A549 (cell line): ENCODE data around the gene AGRN. TPM values are rescaled to one million over a fixed set of nuclear protein-coding genes. Genes with fewer than 3 reads are reported as not detected.

Experiments
- ATAC-seq, 2 experiments: fragments of 200-7000 bp in 1 of 2; fragments of >200 bp in 1 of 2; cut with Nextera tagmentation in 1 of 2; cut with Tn5 transposase in 1 of 2; 3 replicates each; pipeline versions ENCODE4 v1.8.0 to v1.9.1; 2018 to 2020; ENCODE audit warnings: mild to moderate bottlenecking in 1 of 2, moderate library complexity in 1 of 2
- CTCF ChIA-PET: fragments of 300-600 bp; sonication (Branson Sonifier 250); formaldehyde crosslinking; extraction: SDS; loops from one replicate; lab custom pipeline; 2021; ENCODE audit warnings: antibody characterized with exemption, inconsistent platforms; lab: Yijun Ruan, JAX
- POLR2A ChIA-PET: fragments of 350-600 bp; formaldehyde crosslinking; extraction: SDS; loops from one replicate; lab custom pipeline; 2021; ENCODE audit warnings: antibody characterized with exemption, inconsistent platforms; lab: Yijun Ruan, JAX
- DNase-seq, 2 experiments: peaks; one replicate each; pipeline versions ENCODE4 v3.0.0 to v3.0.0-alpha.2; 2011 to 2016; ENCODE audit warnings: low read depth in 1 of 2, low spot score in 1 of 2
- FAIRE-seq: peaks from 2 replicates; lab custom pipeline; 2011; peaks lifted over from hg19 to GRCh38; lab: Jason Lieb, UNC
- H3K27ac ChIP-seq, 2 experiments: fragments of >200 bp; sonication (Bioruptor Twin); formaldehyde crosslinking; 3 replicates each; pipeline ENCODE4 v1.5.1; 2016 to 2017
- H3K4me1 ChIP-seq: fragments of >200 bp; sonication (Bioruptor Twin); formaldehyde crosslinking; 3 replicates; pipeline ENCODE4 v1.6.1; 2016
- H3K4me2 ChIP-seq: fragments of >200 bp; sonication (Bioruptor Twin); formaldehyde crosslinking; 3 replicates; pipeline ENCODE4 v1.6.1; 2016
- H3K4me3 ChIP-seq: fragments of >200 bp; sonication (Bioruptor Twin); formaldehyde crosslinking; 3 replicates; pipeline ENCODE4 v1.5.1; 2016
- H3K9me3 ChIP-seq: fragments of >200 bp; sonication (Bioruptor Twin); formaldehyde crosslinking; 3 replicates; pipeline ENCODE4 v1.6.1; 2016
- CBX8 ChIP-seq: fragments of 200-600 bp; sonication (generic); IDR thresholded peaks from 2 replicates; pipeline ENCODE4 v1.6.1; 2016
- EHMT2 ChIP-seq: fragments of 200-600 bp; sonication (generic); IDR thresholded peaks from 2 replicates; pipeline ENCODE4 v1.6.1; 2016; ENCODE audit warnings: antibody characterized with exemption, low read depth, mild to moderate bottlenecking, moderate library complexity
- FOXS1 ChIP-seq: fragments of 250-450 bp; sonication (Bioruptor Pico); IDR thresholded peaks from 2 replicates; pipeline ENCODE4 v1.5.0; 2020; ENCODE audit warnings: mild to moderate bottlenecking, moderate library complexity
- HOXA7 ChIP-seq: fragments of 250-450 bp; sonication (Bioruptor Pico); IDR thresholded peaks from 2 replicates; pipeline ENCODE4 v1.5.0; 2020; ENCODE audit warnings: mild to moderate bottlenecking, moderate library complexity
- JUNB ChIP-seq: fragments of >200 bp; sonication (Bioruptor Twin); formaldehyde crosslinking; IDR thresholded peaks from 2 replicates; pipeline ENCODE4 v1.6.1; 2016
- MAZ ChIP-seq: fragments of 150-350 bp; IDR thresholded peaks from 2 replicates; pipeline ENCODE4 v1.6.1; 2014; ENCODE audit warnings: antibody characterized with exemption, low read depth, low read length, borderline replicate concordance
- POLR2A ChIP-seq: IDR thresholded peaks from 2 replicates; pipeline ENCODE4 v1.6.1; 2012; ENCODE audit warnings: mild to moderate bottlenecking, low read length
- RCOR1 ChIP-seq: fragments of 150-350 bp; IDR thresholded peaks from 2 replicates; pipeline ENCODE4 v1.6.1; 2014; ENCODE audit warnings: antibody characterized with exemption, low read length, low read depth
- RNF2 ChIP-seq: fragments of 200-600 bp; sonication (generic); IDR thresholded peaks from 2 replicates; pipeline ENCODE4 v1.6.1; 2016; ENCODE audit warnings: low read depth, mild to moderate bottlenecking, antibody characterized with exemption, moderate library complexity, borderline replicate concordance
- ZSCAN20 ChIP-seq: fragments of 250-450 bp; sonication (Bioruptor Pico); IDR thresholded peaks from 2 replicates; pipeline ENCODE4 v1.8.0; 2022; ENCODE audit warnings: mild to moderate bottlenecking, moderate library complexity
- WGBS: methylation state at CpG from one replicate; pipeline ENCODE4 v1.1.6; 2017; ENCODE audit errors: missing lambda C conversion rate; 5-methylcytosine and 5-hydroxymethylcytosine counted together
- polyA plus RNA-seq, 4 experiments: library from polyadenylated mRNA; depleted of rRNA in 3 of 4; stranded (reverse); fragments of >200 nt; fragmentation: RNase III in 1 of 4; extraction: RNeasy Plus Mini Kit Qiagen cat#74134 plus additional on column Dnase treatment in 1 of 4; gene quantifications; 2 replicates in 3 of 4; 3 replicates in 1 of 4; pipeline ENCODE4 v1.2.3, GENCODE V29; 2011 to 2017
- TF ChIP-seq, protein P1 (sequence below): fragments of 250-450 bp; sonication (Bioruptor Pico); IDR thresholded peaks from 2 replicates; pipeline ENCODE4 v1.5.0; 2021; ENCODE audit warnings: mild to moderate bottlenecking, moderate library complexity, borderline replicate concordance
- TF ChIP-seq, protein P2 (sequence below): fragments of 200-600 bp; sonication (generic); IDR thresholded peaks from 2 replicates; pipeline ENCODE4 v1.6.1; 2016; ENCODE audit warnings: antibody characterized with exemption, mild to moderate bottlenecking, moderate library complexity
- TF ChIP-seq, protein P3 (sequence below): fragments of >200 bp; sonication (Bioruptor Twin); formaldehyde crosslinking; IDR thresholded peaks from 2 replicates; pipeline ENCODE4 v1.6.1; 2016
- TF ChIP-seq, protein P4 (sequence below): fragments of >200 bp; sonication (Bioruptor Twin); formaldehyde crosslinking; IDR thresholded peaks from 3 replicates; pipeline ENCODE4 v1.6.1; 2016

The AGRN gene
- polyA plus RNA-seq, 2 of the 4 experiments (the other 2 are of a cell fraction), result 23.9 to 90.9 TPM

DNA sequence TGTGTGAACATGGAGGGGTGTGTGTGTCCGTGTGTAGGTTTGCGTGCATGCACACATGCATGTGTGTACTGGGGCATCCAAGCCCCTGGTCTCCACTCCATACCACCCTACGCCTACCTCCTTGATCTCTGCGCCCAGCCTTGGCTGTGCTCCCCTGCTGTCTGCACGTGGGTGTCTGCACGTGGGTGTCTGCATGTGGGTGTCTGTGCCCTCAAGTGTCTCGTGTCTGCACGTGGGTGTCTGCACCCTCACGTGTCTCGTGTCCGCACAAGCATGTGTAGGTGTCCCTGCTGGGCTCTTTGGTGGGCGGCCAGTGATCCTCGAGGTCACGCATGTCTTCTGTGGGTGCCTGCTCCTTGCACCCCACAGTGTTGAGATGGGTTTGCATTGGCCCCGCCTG is 33.1 kb downstream of the AGRN start:
- ChIA-PET CTCF (interaction anchor here (2.3 kb wide), 1 partner anchor 37 kb away, joined by 10 read pairs; no protein-coding TSS in a partner anchor), POLR2A (no interaction called here)
- Histone ChIP-seq H3K4me1 (peaks cover 2% of the 10 kb centered on the region; the same call in 1 of the 3 replicates), H3K4me2 (no peak overlapping the region), H3K27ac (no peak overlapping the region), H3K9me3 (no peaks in the 10 kb centered on the region), H3K4me3 (no peak overlapping the region)
- no peak for DNase-seq
- 92% methylated on average over 15 of the region's 15 CpGs for WGBS
- TF ChIP-seq RNF2 (no peak), EHMT2 (no peak), RCOR1 (no peak), ZSCAN20 (CRISPR knock-in tag) (no peak), MAZ (no peak), CBX8 (no peak), FOXS1 (CRISPR knock-in tag) (no peak), HOXA7 (CRISPR knock-in tag) (no peak), JUNB (no peak)
- TF ChIP-seq, protein P1, sequence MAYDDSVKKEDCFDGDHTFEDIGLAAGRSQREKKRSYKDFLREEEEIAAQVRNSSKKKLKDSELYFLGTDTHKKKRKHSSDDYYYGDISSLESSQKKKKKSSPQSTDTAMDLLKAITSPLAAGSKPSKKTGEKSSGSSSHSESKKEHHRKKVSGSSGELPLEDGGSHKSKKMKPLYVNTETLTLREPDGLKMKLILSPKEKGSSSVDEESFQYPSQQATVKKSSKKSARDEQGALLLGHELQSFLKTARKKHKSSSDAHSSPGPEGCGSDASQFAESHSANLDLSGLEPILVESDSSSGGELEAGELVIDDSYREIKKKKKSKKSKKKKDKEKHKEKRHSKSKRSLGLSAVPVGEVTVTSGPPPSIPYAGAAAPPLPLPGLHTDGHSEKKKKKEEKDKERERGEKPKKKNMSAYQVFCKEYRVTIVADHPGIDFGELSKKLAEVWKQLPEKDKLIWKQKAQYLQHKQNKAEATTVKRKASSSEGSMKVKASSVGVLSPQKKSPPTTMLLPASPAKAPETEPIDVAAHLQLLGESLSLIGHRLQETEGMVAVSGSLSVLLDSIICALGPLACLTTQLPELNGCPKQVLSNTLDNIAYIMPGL (CRISPR knock-in tag), result no peak
- TF ChIP-seq, protein P2, sequence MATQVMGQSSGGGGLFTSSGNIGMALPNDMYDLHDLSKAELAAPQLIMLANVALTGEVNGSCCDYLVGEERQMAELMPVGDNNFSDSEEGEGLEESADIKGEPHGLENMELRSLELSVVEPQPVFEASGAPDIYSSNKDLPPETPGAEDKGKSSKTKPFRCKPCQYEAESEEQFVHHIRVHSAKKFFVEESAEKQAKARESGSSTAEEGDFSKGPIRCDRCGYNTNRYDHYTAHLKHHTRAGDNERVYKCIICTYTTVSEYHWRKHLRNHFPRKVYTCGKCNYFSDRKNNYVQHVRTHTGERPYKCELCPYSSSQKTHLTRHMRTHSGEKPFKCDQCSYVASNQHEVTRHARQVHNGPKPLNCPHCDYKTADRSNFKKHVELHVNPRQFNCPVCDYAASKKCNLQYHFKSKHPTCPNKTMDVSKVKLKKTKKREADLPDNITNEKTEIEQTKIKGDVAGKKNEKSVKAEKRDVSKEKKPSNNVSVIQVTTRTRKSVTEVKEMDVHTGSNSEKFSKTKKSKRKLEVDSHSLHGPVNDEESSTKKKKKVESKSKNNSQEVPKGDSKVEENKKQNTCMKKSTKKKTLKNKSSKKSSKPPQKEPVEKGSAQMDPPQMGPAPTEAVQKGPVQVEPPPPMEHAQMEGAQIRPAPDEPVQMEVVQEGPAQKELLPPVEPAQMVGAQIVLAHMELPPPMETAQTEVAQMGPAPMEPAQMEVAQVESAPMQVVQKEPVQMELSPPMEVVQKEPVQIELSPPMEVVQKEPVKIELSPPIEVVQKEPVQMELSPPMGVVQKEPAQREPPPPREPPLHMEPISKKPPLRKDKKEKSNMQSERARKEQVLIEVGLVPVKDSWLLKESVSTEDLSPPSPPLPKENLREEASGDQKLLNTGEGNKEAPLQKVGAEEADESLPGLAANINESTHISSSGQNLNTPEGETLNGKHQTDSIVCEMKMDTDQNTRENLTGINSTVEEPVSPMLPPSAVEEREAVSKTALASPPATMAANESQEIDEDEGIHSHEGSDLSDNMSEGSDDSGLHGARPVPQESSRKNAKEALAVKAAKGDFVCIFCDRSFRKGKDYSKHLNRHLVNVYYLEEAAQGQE, result no peak
- ATAC-seq, result no peak
- no peak for FAIRE-seq

DNA sequence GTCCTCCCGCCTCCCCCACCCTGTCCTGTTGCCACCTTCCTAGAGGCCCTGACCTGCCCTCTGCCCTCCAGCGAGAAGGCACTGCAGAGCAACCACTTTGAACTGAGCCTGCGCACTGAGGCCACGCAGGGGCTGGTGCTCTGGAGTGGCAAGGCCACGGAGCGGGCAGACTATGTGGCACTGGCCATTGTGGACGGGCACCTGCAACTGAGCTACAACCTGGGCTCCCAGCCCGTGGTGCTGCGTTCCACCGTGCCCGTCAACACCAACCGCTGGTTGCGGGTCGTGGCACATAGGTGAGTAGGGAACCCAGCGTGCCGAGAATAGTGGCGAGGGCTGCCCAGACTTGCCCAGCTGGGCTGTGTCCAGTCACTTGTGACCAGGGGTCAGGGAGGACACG is 33.8 kb downstream of the AGRN start:
- CTCF ChIA-PET, result interaction anchor here (0.6 to 2.3 kb wide), 6 partner anchors 11 to 69 kb away, joined by 3 to 10 read pairs (median 4); no protein-coding TSS in a partner anchor
- ATAC-seq, result no peak
- Histone ChIP-seq H3K9me3 (no peaks in the 10 kb centered on the region), H3K4me3 (no peak overlapping the region), H3K4me2 (no peak overlapping the region), H3K4me1 (peaks cover 8% of the 10 kb centered on the region), H3K27ac (no peak overlapping the region)
- 80% methylated on average over 1 of the region's 18 CpGs for WGBS
- DNase-seq, result no peak
- FAIRE-seq, result no peak
- TF ChIP-seq, protein P3, sequence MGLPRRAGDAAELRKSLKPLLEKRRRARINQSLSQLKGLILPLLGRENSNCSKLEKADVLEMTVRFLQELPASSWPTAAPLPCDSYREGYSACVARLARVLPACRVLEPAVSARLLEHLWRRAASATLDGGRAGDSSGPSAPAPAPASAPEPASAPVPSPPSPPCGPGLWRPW, result no peak
- TF ChIP-seq, protein P2, result no peak
- TF ChIP-seq, protein P4, sequence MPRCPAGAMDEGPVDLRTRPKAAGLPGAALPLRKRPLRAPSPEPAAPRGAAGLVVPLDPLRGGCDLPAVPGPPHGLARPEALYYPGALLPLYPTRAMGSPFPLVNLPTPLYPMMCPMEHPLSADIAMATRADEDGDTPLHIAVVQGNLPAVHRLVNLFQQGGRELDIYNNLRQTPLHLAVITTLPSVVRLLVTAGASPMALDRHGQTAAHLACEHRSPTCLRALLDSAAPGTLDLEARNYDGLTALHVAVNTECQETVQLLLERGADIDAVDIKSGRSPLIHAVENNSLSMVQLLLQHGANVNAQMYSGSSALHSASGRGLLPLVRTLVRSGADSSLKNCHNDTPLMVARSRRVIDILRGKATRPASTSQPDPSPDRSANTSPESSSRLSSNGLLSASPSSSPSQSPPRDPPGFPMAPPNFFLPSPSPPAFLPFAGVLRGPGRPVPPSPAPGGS, result no peak
- TF ChIP-seq, protein P1 (CRISPR knock-in tag), result no peak
- no peak for TF ChIP-seq POLR2A
- POLR2A ChIA-PET, result no interaction called here
